Measurements from ENCODE around the gene KCNK13.
"Not testable (repeated sequence)": the region's sequence is repeated elsewhere in the genome, so short reads cannot be mapped to it uniquely, and the experiment has no call there.

The KCNK13 gene

GRCh38 chr14:90193925-90194324 is 132.1 kb downstream of the KCNK13 start:
- no peak for DNase-seq (ENCODE audit: low read depth in 2 of 2)

- DNase-seq (ENCODE audit: low read depth in 2 of 2) = no peak
These were observed 132.9 kb downstream of the KCNK13 start for GRCh38 chr14:90194706-90195105.

GRCh38 chr14:90198541-90199060 is 136.8 kb downstream of the KCNK13 start:
- DNase-seq (ENCODE audit: low read depth in 2 of 2) = no peak

GRCh38 chr14:90200546-90200945 is 138.8 kb downstream of the KCNK13 start:
- DNase-seq (ENCODE audit: low read depth in 2 of 2) = not testable (repeated sequence)

- DNase-seq (ENCODE audit: low read depth in 2 of 2) = no peak
These were observed 139.6 kb downstream of the KCNK13 start for GRCh38 chr14:90201344-90201743.

GRCh38 chr14:90204516-90204915 is 142.7 kb downstream of the KCNK13 start:
- DNase-seq (ENCODE audit: low read depth in 2 of 2) = no peak

GRCh38 chr14:90213099-90213748 is 151.4 kb downstream of the KCNK13 start:
- no peak for DNase-seq (ENCODE audit: low read depth in 2 of 2)

- DNase-seq (ENCODE audit: low read depth in 2 of 2) = no peak
These were observed 166.7 kb downstream of the KCNK13 start for GRCh38 chr14:90228478-90228877.

- not testable (repeated sequence) for DNase-seq (ENCODE audit: low read depth in 2 of 2)
These were observed 168.1 kb downstream of the KCNK13 start for GRCh38 chr14:90229942-90230341.
